Measurements from ENCODE around the gene PIRT.

The PIRT gene

DNA sequence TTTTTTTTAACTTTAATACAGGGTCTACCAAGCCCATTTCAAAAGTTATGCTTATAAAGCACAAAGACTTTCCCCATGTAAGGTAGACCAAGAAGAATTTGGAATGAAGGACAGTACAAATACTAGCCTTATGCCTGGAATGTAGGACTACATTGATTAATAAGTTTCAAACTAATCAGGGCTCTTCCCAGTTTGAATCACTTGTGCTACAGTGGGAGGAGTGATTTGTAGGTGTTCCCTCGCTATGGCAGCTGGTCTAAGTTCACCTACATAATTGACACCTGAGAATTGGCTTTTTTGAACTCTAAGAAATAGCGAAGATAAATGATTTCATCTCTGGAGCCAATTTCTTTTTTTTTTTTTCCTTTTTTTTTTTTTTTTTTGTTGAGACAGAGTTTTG is 52.6 kb downstream of the PIRT start:
- no peak for FAIRE-seq

GRCh38 chr17:10779609-10780008 is 58.3 kb downstream of the PIRT start:
- FAIRE-seq: no peak

GRCh38 chr17:10777890-10778289 is 60.0 kb downstream of the PIRT start:
- FAIRE-seq: no peak

DNA sequence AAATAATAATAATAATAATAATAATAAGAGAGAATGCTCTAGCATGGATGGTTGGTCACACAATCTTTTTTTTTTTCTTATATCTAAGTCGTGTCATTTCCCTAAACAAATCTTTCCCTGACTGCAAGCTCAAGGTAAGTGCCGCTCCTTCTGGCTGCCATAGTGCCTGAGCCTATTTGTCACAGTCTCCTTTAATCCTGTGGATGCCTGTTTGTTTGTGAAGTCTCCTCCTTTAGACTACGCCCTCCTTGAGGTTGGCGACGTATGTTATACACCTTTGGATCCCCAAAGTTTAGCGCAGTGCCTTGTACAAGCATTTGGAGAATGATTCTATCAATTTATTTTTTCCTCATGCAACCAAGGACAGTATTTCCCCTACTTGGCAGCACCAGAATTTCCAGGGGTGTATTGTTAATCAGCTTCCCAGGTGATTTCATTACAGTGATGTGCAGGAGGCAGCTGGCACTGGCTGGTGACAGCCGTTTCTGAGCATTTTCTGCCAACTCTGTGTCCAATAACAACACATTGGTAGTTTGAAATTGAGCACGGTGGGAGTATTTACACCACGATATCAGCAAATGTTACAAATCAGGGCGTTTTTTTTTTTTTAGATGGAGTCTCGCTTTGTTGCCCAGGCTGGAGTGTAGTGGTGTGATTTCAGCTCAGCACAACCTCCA is 60.6 kb downstream of the PIRT start:
- FAIRE-seq: no peak

DNA sequence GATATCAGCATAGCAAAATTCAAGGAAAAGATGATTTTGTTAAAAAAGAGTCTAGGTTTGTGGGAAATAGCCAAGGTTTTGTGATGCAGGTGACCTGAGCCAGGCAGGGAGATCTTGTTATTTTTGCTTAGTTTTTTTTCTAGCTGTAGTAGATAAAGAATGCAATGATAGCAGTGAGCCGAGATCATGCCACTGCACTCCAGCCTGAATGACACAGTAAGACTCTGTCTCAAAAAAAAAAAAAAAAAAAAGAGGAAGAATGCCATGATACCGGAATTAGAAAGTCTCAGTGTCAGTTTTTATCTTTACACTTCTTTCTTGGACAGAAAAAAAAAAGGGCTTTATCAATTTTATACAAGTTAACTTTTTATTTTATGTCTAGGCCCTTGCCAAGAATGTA is 61.5 kb downstream of the PIRT start:
- FAIRE-seq: no peak

GRCh38 chr17:10775740-10776356 is 62.0 kb downstream of the PIRT start:
- FAIRE-seq: no peak

GRCh38 chr17:10775058-10775457 is 62.8 kb downstream of the PIRT start:
- FAIRE-seq: no peak

- FAIRE-seq: no peak
These were observed 64.5 kb downstream of the PIRT start for GRCh38 chr17:10773391-10773790.

All from G401.6 (cell line).